Putamen (tissue), 1 donor: ENCODE data around the gene LHFPL3.
"Not testable (repeated sequence)": the region's sequence is repeated elsewhere in the genome, so short reads cannot be mapped to it uniquely, and the experiment has no call there.

Experiments used
- DNase-seq: peaks from one replicate; pipeline ENCODE4 v3.0.0-alpha.2; 2016; ENCODE audit warnings: low spot score

LHFPL3 gene

DNA sequence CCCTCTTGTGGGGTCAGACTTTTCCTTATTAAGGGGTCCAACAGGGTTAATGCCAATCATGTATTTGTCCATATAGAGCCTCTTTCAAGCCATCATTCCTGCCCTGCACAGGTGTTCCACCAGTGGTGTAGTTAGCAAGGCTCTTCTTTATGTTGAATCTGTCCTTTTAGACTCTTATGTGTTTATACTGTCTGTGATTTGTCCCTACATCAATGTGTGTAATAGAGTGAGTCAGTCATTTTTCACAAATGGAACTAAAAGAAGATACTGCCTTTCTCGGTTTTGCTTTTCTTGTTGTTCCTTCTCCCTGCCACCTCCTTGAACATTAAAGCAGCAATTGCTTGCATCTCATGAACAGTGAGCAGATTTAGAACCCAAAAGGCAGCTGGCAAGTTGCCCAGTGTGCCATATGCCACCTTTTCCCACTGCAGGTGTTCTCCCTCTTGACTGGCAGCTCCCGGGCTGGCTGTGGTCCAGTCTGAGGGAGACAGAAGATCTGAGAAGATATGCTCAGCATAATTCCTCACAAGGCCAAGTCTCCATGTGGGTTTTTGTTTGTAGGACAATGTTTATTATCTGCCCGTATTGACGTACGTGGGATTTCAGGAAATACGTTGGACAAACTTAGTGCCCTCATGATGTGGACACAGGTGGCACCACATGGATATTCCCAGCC, 154.1 kb downstream of the LHFPL3 start:
- no peak for DNase-seq

DNA sequence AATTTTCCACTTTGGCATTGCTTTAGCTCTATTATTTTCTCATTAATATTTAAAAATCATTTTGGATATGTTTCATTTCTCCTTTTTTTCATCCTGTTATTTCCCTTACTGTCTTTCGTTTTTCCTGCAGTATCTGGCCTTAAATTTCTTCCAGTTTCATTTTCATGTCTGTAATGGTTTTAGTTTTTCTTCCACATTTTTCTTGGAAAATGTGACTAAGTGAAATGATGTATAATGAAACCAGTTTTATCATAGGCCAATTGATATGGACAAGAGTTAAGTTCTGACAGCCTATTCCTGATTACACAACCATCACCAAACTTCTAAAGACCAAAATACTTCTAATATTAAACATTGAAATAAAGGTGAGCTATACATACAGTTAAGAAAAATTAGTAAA, 158.5 kb downstream of the LHFPL3 start:
- DNase-seq: no peak

DNA sequence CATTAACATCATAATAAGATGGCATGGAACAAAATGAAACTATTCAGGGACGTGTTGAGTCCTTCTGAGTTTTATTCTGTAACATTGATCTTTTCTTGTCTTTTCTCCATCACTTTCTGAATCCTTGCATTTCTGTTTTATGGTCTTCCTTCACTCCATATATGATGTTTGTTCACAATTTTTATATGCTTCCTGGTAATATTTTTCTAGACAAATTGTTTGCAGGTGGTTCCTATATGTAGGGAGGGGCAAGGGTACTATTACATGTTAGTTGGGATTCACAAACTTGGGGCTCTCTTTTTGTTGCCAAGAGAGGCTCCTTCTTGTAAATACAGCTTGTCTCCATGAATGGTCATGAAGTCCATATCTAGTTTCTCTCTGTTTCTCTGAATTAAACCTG, 159.2 kb downstream of the LHFPL3 start:
- DNase-seq: no peak

DNA sequence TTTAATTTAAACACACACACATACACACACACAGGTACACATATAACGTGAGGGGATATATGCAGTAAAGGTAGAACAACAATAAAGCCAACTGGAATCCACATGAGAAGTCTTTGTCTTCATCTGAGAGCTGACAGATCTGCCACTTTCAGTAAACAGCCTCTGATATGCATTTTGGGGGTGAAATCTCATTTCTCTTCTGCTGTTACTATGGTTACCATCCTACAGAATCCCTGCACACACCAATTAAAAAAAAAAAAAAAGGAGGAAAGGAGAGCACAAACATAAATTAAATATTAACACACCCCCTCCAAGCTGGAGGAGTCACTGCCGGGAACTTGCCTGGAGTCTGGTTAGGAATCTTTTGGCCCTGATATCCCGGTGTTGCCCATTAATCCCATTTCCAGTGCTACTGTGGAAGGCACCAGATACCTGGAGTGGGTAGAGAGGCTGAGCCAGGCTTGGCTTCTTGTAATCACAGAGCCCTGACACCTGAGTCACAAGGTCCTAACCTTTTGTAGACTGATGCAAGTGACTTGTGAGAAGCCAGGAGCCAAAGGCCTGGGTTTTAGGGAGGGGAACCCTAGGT, 169.1 kb downstream of the LHFPL3 start:
- DNase-seq: peak; percentile 26

DNA sequence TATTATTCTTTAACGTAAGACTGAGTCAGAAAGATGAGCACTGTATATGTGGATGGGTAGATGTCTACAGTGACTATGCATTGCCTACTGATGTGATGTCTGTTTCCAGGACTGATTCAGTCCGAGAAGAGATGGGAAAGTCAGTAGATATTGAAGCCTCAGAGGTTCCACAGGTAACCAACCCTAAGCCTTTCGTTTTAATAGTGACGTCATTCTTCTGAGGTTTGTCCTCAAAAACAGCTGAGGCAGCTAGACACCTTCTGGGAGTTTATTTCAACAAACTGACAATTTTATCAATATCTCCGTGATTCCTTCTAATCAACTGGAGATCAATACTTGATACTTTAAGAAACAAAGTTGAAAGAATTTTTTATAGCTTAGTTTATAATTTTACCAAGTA, 171.6 kb downstream of the LHFPL3 start:
- no peak for DNase-seq

DNA sequence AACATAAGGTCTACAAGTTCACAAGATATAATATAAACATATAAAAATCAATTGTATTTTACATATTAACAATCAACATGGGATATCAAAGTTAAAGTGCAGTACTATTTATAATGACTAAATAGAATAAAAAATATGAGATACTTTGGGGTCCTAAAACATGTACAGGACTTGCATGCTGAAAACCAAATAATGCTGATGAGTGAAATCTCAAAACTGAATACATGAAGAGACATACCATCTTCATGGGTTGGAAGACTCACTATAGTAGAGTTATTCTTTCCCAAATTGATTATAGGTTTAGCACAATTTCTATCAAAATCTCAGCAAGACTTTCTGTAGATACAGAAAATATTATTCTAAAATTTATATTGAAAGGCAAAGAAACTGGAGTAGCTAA, 181.5 kb downstream of the LHFPL3 start:
- DNase-seq: no peak

DNA sequence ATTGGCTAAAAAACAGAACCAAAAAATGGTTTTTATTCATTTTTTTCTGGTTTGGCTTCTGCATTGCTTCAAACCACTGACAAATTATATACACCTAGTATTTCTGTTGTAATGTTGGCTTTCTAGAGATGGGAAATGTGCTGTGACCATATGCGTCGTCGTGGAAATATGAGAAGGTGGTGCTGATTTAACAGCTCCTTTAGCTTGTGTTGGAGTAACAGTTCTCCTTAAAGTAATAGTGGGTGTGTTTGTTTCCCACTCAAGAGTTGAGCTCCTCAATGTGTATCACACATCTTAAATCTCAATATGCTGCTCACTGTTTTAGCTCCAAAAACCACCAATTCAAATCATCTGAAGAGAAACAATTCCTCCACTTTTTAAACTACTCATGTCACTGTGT, 196.4 kb downstream of the LHFPL3 start:
- no peak for DNase-seq

DNA sequence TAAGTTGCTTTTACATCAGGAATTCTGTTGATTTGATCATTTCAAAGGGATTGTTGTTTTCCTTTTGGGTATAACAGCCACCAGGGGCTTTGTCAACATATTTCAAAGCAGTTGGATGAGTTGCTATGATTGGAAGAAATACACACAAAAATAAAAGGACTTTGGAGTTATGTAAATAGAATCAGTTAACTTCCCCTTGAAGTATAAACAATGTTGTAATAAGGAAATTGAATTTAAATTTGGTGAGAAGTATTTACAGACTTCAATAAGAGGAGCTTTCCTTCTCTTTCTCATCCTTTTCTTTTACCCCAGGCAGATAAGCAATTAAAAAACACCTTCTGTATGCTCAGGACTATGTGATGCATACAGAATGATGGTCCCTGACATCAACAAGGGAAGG, 199.7 kb downstream of the LHFPL3 start:
- no peak for DNase-seq

DNA sequence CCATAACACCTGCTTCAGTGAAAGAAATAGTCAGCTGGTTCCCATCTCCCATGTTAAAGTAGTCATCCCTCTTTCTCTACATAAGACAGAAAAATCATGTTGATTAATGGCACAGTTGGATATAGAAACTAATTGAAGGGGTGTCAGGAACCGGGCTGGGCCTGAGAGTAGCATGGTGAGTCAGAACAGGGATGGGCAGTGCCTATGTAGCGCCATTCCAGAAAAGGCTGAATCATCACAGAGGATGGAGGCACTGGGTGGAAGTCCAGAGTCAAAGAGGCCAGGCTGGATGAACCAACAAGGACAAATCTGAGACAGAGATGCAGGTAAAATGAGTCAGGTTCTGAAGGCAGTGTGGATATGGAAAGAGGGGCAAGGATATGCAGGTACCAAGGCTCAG, 201.2 kb downstream of the LHFPL3 start:
- no peak for DNase-seq

DNA sequence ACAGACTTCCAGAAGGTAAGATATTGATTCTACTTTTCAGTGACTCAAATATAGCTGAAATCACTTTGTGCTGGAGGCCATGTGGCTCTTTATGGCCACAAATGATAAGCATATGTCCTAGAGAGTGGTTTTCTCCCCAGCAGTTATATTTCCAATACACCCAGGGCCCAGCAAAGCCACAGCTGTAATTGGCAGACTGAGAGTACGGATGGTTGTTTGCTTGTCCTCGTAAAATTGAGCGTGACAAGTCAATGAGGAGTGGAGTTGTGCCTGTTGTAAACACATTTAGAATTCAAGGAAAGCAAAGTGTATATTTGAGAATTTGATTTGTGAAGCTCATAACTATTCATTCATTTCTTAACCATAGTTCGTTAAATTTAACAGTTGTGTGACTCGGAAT, 201.8 kb downstream of the LHFPL3 start:
- DNase-seq: no peak

DNA sequence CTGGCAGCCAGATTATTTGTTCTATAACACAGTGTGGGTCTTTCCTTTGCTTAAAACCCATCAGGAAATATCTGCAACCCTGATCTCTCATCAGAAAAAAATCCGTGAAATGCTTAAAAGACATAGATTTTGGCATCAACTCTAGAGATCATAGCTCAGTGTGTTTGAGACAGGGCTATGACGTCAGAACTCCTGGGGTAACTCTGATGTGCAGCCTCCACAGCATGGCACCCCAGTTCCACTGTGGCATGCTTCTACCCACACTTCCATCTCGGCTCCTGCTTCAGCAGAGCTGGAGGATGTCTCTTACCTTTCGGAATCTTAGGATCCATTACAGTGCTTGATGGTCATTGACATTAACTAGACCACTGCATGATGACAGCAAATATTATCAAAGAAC, 205.7 kb downstream of the LHFPL3 start:
- DNase-seq: no peak

DNA sequence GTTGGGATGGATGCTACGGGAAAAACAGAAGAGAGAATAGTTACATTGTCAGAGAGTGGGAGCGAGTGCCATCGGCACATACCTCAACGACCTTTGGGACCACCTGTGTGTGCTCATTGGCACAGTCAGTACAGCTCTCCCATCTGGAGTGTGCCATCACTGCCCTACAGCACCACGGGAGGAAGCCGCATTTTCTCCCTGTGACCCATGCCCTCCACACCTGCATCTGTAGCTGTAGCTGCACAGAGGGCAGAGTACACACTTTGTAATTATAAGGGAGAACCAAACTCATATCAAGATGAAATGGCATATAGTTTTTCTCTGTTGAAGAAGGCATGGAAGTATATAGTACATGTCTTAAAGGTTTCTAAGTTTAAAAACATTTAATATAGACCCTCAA, 207.4 kb downstream of the LHFPL3 start:
- DNase-seq: no peak

DNA sequence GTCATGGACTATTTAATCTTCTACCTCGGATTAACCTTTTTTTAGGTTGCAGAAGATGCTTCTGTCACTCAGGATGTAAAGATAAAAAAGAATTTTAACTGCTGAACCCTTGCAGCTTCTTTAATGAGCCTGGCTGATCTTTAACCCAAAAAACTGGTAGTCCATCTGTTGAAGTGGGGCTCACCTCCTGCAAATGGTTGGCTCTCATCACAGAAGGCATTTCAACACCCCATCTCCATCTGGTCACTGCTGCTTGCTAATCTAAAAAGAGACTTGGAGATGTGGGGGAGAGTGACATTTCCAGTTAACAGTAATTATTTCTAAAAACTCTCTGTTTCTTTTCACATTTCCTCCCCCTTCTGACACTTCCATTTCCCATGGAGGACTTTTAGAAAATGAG, 208.6 kb downstream of the LHFPL3 start:
- no peak for DNase-seq

DNA sequence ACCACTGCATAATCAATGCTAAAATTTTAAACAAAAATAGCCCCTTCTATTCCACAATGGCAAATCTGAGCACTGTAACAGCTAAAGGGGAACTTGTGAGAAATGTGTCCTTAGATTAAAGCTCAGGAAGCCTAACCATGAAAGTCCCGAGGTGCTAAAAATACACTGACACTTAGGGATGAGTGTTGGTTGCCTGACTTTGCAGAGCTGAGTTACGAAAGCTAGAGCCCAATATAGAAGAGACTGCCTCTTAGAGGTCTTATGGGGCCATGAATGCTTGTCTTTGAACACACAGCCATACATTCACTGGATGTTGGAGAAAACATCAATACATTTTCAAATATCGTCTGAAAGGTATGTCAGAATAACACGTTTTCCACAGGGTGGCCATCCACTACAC, 209.7 kb downstream of the LHFPL3 start:
- DNase-seq: peak; percentile 43

DNA sequence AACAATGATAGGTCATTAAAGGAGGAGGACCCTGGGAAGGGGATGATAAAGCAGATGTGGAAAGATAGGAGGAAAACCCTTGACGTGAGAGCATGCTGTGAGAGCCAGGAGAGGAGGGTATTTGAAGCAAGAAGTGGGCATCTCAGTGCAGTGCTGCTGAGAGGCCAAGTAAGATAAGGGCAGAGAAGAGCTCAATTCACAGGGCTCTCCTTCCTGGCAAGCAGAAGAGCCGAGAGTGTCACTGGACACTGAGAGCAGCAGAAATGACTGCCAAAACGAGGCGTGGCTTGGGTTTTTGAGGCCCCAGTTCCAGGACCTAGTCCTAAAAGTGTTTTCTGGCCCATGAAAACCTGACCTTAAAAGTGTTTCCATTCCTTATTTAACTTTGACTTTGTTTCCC, 213.5 kb downstream of the LHFPL3 start:
- no peak for DNase-seq

DNA sequence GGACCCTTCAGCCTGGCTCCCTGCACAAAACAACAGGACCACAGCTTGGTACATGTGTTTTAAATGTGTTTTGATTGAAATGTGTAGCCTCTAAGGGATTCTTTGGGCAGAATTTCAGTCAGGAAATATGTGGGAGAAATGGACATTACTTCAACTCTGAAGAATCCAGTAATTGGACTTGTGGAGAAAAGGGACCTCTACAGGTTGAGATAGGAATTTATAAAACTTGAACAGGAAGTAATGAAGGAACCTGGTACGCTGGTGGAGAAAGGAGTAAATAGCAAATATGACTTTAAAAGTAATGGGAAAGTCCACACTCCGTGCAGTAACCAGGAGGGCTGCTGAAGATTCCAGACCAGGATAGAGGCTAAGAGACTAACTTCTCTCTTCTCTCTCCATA, 220.5 kb downstream of the LHFPL3 start:
- no peak for DNase-seq

DNA sequence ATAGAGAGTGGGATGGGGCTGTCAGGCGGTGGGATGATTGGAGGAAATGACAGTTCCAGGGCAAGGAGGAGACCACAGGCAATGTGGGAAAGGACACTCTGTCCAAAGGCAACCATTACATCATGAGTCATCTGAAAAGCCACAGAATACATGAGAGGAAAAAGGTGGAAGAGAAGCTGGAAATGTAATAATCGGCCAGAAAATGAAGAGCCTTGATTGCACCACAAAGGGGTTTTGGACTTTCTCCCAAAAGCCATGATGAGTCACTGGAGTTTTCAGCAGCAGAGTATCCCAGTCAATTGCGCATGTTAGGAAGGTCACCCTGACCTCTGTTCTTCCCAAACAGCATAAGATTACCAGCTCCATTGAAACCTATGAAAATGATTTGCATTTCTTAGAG, 222.0 kb downstream of the LHFPL3 start:
- no peak for DNase-seq

DNA sequence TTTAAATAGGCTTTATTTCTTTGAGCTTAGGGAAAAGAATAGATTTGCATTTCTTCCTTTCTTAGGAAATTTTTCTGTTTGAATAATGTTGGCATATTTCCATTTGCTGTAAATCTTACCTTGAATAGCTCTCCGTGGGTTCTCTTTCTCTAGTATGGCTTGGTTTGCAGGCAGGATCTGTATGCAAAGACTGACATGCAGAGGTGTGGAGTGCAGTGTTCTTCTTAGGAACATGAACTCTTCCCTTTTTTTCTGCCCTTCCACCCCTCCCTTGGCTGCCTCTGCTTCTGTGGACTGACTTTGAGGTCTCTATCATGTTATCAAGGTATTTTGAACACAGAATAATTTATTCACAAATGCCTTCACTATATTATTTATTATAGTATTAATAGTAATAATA, 222.8 kb downstream of the LHFPL3 start:
- peak; percentile 30 for DNase-seq

DNA sequence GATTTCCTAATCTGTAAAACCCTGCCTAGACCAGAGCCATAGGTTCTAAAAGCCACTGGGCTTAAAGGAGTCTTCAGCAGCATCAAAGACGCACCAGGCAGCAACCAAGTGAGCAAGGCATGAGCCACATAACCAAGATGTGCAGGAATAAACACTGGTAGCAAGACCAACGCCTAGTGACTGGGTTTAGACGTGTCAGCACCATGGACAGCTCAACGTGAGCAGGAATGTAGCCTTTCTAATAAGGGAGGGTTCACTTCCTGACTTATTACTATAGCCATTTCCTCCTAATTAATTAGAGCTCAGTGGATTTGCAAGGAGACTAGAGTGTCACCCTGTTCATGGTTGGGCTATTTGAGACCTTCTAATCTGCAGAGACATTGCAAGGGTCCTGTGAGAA, 223.7 kb downstream of the LHFPL3 start:
- no peak for DNase-seq

DNA sequence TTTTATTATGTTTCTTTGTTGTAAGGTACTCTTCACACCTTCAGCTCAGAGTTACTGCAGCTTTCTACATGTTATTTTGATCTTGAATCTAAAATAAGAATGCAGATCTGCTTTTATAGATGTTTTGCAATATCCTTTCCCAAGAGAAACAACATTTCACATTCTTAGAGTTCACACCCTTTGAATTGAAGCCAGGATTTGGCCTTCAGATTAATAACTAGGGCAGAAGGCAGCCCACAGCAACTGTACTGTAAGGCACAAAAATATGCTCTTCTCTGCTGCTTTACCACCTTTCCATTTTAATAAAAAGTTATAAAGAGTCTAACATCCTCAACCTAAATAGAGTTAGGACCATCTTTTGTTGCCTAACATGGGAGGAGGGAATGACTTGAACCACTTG, 224.7 kb downstream of the LHFPL3 start:
- no peak for DNase-seq

DNA sequence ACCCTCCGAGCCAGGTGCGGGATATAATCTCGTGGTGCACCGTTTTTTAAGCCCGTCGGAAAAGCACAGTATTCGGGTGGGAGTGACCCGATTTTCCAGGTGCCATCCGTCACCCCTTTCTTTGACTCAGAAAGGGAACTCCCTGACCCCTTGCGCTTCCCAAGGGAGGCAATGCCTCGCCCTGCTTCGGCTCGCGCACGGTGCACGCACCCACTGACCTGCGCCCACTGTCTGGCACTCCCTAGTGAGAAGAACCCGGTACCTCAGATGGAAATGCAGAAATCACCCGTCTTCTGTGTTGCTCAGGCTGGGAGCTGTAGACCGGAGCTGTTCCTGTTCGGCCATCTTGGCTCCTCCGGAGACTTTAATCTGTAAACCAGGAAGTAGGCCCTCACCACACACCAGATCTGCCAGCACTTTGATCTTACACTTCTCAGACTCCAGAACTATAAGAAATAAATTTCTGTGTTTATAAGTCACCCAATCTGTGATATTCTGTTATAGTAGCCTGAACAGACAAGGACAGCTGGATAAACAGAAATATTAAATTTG, 235.0 kb downstream of the LHFPL3 start:
- not testable (repeated sequence) for DNase-seq

DNA sequence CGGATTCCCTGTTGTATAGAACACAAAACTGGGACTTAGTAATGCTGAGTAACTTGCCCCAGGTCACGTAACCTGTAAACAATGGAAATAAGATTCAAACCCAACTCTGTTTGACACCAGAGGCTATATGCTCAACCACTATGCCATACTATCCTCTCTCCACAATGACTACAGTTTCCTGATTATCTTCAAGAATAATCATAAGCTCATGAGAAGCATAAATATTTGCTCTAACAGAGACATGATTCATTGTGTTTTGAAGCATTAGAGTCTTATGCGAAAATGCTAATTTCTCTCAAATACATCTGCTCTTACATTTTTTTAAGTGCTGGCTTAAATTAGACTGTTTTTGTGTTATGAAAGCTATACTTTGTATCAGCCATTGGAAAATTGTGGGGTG, 241.3 kb downstream of the LHFPL3 start:
- DNase-seq: no peak

DNA sequence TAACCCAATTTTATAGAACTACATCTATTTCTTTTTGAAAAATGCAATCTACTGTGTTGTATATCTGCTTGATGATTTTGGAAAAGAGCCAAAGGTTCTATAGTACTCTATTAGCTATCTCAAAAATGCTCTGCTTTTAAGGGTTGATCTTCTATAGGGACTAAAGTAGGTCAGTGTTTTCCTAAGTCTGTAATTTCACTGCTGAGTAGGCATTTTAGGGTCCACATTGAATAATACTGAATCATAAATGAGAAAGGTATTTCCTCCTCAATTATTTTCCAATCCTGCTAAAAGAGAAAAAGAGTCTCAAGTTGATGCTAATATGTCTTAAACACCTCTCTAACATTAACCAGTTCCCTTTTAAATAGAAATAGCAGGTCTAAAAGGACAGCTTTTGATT, 244.2 kb downstream of the LHFPL3 start:
- DNase-seq: no peak

DNA sequence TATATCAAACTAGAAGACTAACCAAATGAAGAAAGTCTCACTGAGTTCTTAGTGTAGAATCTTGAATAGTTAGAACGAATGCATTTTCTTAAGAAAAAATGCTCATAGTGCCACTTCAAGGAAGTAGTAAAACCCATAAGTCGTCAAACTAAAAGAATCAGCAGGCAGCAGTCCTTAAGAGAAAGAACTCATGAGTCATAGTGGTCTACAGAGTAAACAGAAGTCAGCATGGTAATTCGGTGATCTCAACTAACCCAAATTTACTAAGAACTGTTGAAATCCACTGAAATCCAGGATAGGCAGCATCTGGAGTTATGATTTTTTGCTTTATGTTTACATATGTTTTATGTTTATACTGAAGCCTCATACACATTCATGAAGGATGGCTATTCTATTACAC, 256.2 kb downstream of the LHFPL3 start:
- DNase-seq: no peak
